HG03432 (cell line): ENCODE results near the gene MRPL16.
"Not testable (repeated sequence)": the region's sequence is repeated elsewhere in the genome, so short reads cannot be mapped to it uniquely, and the experiment has no call there.

Experiments
- ATAC-seq: cut with Tn5 transposase; IDR thresholded peaks from one replicate; pipeline ENCODE4 v1.9.1; 2021; ENCODE audit warnings: mild to moderate bottlenecking, moderate library complexity; ENCODE audit not compliant: unreplicated experiment

Gene MRPL16

DNA sequence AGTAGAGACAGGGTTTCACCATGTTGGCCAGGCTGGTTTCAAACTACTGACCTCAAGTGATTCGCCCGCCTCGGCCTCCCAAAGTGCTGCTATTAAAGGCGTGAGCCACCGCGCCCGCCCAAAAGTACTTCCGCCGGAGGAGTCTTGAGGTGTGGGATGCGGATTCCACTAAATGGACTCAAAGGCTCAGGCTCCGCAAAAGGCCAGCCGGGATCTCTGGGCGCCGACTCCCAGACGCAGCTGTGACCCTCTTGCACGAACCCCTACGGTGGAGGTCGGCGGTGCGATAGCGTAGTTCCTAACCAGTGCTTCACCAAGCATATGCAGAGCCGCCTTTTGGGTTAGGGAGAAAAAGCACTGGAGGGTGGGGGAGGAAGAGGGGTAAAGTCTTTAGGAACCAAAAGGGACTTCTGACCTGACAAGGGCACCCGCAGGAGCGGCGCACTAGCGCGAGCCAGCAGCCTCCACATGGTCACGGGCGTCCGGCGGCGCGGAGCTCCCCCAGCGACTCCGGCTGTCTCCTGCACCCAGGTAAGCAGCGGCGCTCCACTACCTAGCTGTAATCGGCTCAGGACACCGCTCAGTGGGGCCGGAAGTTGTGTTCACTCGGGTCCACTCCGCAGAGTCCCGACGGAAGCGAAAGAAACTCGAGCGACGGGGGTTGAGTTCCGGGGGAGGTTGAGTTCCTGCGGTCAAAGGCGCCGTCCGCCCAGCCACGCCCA lies at the start of gene MRPL16:
MRPL16 (minus strand) TSS at position 590 of the 722 bp plus-strand sequence; CDS start at position 470, 120 bp downstream.
- peak; percentile 95 for ATAC-seq

DNA sequence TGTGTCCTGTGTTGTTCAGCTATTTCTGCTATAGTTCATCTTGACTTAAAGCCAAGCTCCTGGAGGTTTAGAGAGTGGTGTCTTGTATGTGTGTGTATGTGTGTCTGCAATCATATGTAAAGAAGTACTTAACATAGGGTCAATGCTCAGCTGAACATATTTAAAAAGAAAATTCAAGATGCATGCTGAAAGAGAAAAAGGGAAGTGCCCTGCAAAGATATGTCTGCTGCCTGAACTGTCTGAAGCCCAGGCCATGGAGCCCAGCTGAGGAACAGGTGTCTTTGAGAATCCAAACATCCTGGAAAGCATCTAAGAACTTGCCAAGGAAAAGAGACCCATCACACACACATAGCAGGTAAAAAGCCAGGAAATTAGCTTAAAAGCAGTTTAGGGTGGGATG lies 49.1 kb upstream of the MRPL16 start:
- ATAC-seq, result no peak

DNA sequence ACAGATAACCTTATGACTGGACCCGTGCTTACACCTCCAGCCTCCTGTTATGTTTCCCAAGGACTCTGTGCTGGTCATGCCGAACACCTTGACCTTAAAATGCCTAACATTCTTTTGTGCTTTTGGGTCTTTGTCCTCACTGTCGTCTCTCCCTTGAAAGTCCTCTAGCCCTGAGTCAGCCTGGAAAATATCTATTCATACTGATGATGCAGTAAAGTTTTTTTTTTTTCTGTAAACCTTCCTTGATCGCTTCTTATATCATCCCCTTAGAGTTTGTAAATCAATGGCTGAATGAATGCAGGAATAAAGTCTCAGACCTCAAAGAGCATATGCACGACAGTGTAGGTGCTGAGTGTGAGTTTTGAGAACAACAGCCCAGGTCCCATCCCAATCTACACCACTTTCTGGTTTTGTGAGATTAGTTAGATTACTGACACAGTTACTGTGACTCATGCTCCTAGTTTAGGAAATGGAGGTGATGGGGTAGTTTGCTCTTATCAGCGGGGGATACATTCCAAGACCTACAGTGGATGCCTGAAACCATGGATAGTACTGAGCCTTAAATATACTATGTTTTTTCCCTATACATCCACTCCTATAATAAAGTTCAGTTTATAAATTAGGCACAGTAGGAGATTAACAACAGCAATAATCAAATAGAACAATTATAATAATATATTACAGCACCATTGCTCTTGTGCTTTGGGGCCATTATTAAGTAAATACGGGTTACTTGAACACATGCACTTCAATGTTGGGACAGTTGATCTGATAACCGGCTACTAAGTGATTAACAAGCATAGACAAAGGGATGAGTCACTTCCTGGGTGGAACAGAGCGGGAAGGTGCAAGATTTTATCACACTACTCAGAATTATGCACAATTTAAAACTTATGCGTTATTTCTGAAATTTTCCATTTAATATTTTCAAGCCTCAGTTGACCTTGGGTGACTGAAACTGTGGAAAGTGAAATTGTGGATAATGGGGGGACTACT lies 47.2 kb upstream of the MRPL16 start:
- ATAC-seq, result no peak

DNA sequence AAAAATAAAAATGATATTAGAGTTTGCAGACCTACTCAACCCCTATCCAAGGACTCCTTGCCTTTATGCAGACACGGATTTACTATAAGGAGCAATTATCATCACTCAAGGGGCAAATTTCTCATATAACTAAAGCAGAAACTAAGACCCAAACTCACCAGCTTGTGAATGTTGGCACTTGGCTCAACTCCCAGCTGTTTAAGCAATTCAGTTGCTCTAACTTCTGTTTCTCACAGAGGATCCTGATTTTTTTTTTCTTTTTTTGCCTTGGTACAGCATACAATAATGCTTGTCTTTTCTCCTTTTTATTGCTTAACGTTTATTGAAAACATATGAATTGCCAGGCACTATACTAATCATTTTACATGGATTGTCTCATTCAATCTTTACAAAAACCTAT lies 44.3 kb upstream of the MRPL16 start:
- ATAC-seq, result no peak

DNA sequence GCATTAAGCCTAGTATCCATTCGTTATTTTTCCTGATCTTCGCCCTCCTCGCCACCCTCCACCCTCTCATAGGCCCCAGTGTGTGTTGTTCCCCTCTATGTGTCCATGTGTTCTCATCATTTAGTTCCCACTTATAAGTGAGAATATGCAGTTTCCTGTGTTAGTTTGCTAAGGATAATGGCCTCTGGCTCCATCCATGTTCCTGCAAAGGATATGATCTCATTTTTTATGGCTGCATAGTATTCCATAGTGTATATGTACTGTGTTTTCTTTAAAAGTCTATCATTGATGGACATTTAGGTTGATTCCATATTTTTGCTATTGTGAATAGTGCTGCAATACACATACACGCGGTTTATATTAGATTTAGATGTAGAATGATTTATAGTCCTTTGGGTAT lies 40.8 kb upstream of the MRPL16 start:
- ATAC-seq, result not testable (repeated sequence)

DNA sequence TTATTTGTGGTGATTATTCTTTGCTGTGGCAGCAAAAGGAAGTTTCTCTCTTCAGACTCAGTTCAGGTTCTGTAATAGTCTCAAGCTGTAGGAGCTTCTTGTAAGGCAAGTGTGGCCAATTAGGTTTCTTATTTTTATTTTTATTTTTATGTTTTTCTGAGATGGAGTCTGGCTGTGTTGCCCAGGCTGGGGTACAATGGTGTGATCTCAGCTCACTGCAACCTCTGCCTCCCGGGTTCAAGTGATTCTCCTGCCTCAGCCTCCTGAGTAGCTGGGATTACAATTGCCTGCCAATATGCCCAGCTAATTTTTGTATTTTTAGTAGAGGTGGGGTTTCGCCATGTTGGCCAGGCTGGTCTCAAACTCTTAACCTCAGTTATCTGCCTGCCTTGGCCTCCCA lies 39.0 kb upstream of the MRPL16 start:
- ATAC-seq, result not testable (repeated sequence)

DNA sequence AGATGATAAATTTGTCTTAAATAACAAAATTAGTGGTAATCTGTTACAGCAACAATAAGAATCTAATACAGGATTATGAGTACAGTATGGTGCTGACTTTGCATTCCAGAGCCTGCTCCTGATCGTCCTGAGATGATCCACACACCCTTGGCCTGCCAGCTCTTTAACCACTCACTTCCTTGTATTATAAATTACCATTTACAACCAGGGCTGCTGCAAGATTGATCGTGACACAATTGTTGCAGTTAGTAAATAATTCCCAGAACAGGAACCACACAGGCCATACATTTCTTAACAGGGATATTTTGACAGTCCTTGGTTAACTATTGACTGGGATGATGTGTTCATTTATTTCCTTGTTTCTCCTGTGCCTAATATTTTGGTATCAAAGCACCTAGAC lies 38.6 kb upstream of the MRPL16 start:
- ATAC-seq, result no peak

DNA sequence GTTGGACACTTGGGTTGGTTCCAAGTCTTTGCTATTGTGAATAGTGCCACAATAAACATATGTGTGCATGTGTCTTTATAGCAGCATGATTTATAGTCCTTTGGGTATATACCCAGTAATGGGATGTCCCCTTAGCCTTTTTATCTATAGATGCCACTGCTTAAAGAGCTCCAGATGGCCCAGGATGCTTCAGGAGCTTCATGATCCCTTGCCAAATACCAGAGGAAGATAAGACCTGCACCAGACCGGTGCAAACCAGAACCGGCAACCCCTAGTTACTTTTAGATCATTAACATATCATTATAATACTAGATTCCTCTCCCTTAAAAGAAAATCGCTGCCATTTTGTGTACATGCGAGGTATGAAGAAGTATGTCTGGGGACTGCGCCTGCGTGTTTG lies 37.9 kb upstream of the MRPL16 start:
- not testable (repeated sequence) for ATAC-seq

DNA sequence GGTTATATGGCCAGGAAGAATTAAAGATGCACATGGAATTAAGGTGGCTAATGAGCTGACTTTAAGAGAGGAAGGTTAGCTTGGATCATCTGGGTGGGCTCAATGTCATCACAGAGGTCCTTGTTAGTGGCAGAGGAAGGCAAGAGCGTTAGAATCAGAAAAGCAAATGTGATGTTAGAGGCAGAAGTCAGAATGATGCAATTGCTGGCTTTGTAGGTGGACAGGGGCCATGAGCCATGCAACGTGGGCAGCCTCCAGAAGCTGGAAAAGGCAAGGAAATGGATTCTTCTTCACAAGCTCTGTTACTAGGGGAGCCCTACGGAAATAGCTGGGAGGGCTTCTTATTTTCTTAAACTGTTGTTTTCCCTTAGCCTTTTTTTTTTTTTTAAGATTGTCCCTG lies 37.0 kb upstream of the MRPL16 start:
- ATAC-seq, result no peak

DNA sequence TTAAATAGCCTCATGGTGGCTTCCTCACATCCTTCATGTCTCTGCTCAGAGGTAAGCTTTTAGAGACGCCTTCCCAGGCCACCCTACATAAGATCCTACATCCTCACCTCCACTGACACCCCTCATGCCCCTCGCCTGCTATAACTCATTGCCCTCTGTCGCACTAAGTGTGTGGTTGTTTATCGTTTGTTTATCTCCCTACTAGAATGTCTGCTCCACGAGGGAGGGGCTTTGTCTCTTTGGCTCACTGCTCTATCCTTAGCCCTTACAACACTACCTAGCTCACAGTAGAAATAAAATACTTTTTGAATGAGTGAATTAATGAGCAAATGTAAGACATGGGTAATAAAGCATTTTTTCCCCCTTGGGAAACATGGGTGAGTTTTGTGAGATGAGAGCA lies 36.0 kb upstream of the MRPL16 start:
- no peak for ATAC-seq

DNA sequence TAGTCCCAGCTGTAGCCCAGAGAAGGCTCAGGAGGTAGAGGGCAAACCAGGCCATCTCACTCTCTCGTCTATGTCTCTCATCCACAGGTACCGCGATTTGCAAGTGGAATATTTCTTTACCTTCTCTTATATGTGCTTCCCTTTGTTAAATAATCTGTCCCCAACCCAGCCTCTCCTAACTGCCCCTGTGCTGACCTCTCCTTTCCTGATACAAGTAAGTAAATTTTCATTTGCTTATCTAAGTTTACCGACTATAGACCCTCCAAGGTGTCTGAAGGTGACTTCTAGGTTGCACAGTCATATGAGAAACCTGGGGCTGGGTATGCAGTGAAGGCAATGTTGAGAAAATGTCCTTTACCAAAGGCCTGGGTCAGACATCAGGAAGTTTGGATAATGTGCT lies 34.8 kb upstream of the MRPL16 start, which contains the start of gene CBLIF:
CBLIF (minus strand) TSS at position 101 of the 400 bp plus-strand sequence; CDS start at position 55, 46 bp downstream.
- ATAC-seq, result no peak

DNA sequence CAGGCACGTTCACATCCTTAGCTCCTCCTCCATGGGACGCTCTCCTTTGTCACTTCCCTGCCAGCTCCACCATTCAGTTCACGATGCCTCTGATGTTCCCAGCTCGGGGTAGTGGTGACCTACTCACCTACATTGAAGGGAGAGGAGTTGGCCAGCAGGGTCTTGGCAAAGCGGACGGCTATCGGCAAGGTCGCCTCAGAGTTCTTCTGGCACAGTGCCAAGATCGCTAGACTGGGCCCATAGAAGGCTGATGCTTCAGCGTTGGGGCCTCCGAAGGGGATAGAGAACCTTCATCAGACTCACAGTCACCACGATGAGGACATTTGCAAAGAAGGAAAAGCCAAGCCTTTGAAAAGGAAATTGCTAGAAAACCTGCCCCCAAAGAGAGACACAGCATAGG lies 31.7 kb upstream of the MRPL16 start:
- ATAC-seq, result no peak

DNA sequence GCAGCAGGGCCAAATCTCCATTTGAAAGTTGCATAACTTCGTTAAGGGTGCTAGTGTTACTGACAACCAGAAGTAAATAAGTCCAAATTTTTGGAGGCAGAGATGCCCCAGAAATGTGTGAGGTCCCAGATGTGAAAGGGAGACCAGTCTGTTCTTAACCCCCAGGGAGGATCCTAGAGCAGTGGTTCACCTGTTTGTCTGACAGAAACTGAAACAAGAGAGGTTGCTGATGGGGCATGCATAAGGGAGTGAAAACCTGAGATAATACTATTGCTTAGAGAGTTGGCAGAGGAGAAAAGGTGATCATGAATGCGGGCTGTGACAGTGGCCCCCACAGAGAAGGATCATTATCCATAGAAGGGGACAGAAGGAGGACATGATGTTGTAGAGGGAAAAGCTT lies 30.9 kb upstream of the MRPL16 start:
- ATAC-seq, result no peak

DNA sequence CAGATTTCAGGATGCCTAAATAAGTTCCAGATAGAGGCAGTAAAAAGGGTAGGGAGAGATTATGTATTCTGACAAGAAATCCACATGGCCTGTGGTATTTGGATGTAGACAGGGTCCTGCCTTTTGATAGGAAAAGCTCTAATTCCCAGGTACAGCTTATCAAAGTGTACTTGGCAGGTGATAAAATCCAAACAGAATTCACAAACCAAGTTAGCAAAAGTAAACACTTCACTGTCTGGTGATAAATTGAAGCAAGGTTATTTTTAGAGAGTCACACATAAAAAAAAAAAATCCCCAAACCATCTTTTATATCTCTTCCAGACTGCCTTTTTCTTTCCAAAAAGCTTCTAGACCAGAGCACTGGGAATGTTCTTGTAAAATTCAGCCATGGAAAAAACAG lies 29.0 kb upstream of the MRPL16 start:
- ATAC-seq, result no peak

DNA sequence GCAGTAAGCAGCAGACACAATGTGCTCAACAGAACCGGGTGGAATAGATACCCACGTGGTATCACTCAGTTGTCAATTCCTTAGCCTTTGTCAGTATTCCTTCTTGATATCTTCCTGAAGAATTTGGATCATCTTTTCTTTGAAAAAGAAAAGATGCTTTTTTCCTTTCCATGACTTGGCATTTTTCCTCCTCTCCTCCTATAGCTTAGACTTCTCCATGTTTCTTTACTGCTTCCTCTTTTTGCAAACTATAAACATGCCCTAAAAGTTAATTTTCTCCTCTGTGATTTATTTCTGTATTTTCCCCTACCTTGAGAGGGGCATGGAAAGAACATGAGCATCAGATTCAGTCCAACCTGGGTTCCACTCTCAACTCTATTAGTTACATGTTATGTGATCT lies 23.0 kb upstream of the MRPL16 start:
- ATAC-seq, result no peak

DNA sequence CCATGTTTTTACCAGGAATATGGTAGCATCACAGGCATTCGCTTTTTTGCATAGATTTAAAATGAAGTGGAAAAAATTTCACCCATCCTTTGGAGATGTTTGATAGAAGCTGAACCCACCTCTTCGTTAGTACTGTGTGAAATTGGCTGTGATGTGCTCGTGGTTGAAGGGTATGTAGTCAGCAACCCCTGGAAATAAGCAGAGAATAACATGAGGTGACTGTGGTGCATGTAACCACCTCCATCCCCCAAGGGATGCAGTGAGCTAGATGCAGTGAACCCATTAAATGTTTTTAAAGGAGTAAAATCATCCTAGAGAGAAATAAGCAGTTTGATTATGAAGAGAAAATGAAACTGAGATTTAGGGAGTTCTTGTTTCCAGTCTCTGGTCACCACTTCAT lies 18.8 kb upstream of the MRPL16 start:
- ATAC-seq, result no peak

DNA sequence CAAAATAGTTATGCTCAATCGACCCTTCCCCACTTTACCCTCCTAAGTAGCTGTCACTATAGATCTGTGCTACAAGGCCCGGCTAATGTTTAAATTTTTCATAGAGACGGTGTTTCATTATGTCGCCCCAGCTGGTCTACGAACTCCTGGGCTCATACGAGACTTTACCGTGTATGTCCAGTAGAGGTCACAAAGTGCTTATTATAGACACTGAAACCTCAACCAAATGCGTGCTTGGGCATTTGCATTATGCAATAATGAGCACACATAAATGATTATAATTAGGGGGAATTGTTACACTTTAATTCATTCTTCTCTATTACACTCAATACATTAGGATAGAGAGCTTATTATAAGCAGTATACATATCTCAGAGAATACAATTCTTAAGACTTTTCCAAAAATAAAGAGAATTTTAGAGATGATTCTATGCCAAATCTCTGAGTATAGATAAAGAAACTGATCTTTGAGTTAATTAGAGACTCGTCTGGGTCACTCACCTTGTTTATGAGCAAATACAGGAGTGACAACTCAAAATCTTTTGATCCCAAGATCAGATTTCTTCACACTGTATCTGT lies 12.5 kb upstream of the MRPL16 start:
- peak; percentile 88 for ATAC-seq

DNA sequence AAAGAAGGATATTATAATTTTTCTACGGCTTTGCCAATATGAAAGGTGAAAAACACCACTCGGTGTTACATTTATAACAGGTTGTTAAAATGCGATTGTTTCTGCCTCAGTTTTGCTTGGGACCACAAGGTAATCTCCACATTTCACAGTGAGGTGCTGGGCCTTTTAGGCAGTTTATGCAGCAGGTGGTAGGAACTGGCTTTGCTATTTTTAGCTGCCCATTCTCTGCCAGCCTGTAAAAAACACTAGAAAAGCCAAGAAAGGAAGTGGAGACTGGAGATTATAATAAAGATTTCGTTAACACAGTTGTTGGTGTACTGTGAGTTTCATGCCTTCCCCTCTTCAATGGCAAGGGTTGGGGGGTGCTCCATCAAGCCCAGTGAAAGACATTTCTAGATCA lies 8.0 kb upstream of the MRPL16 start:
- peak; percentile 40 for ATAC-seq

DNA sequence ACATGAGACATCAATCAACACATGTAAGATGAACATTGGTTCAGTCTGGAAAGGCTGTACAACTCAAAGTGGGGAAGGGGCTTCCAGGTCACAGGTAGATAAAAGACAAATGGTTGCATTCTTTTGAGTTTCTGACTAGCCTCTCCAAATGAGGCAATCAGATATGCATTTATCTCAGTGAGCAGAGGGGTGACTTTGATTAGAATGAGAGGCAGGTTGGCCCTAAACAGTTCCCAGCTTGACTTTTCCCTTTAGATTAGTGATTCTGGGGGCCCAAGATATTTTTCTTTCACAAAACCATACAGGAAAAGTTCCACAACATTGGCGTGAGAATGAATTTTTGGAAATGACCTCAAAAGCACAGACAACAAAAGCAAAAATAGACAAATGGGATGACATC lies 5.9 kb upstream of the MRPL16 start:
- not testable (repeated sequence) for ATAC-seq

DNA sequence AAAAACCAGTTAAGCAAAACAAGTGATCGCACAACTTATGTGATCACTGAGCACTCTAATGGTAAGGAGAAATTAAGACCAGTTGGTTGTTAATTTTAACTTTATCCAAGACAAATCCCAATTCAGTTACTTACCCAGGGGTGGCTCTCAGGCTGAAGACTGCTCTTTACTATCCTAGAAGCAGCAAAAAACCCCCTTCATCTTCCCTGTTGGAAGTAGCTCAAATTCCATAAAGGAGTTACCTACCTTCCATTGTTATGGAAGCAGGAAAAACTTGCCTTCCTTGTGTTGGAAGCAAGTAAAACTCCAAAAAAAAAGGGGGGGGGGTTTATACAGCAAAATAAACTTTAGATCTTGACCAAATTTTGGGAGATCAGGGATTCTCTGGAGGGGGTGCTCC lies 5.2 kb upstream of the MRPL16 start:
- ATAC-seq, result no peak

DNA sequence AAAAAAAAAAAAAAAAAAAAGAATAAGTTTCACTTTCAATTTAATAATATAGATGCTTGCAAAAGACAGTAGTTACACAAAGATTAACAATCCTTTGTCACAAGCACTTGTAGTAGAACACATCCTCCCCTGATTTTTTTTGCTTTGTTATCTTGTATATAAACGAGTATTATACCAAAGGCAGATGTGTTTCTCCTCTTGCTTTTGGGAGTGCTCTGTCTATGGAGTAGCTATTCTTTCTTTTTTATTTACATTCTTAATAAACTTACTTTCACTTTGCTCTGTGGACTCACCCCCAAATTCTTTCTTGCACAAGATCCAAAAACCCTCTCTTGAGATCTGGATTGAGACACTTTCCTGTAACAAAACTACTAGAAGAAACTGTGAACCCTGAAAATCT lies 3.4 kb upstream of the MRPL16 start:
- ATAC-seq, result no peak

DNA sequence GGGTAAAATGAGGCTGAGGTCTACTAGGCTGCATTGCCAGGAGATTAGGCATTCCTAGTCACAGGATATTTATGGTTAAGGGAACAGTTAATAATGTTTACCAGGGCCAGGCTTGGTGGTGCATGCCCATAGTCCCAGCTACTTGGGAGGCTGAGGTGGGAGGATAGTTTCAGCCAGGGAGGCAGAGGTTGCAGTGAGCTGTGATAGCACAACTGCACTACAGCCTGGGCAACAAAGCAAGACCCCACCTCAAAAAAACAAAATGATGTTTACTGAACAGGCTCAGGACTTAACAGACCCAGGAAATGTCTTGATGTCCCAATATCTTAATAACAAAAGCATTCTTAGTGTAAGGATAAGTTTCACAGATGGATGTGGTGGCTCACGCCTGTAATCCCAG lies 2.8 kb upstream of the MRPL16 start:
- ATAC-seq, result no peak
